Measurements from ENCODE around the gene TGFBR3.

TGFBR3 gene

DNA sequence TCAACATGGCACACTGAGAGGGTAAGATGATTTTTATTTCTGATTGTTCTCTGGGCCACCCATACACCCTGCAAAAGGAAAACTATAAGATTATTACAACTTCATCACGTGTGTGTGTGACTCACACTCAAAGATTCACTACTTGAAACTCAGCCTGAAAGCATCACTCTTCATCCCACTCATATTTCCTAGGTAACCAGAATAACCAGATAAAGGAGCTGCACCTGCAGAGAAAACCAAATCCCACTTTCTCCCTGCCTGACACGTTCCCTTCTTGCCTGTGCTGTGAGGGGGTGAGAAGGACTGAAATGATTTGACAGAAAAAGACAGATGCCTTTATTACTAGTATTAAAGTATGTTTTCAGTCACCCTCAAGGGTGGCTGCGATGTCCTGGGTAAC, 131.6 kb downstream of the TGFBR3 start:
- DNase-seq = no peak

DNA sequence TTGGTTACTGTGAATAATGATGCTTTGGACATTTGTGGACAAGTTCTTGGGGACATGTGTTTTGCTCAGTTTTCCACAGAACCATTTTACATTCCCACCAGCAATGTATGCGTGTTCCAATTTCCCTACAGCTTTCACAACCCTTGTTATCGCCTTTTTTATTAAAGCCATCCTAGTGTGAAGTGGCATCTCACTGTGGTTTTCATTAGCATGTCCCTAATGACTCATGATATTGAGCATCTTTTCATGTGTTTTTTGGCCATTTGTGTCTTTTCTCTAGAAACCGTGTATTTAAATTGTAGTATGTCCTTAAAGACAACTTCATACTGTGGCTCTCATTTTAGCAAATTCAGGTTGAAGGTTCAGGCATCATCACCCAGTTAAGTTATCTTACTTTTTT, 132.1 kb downstream of the TGFBR3 start:
- no peak for DNase-seq

DNA sequence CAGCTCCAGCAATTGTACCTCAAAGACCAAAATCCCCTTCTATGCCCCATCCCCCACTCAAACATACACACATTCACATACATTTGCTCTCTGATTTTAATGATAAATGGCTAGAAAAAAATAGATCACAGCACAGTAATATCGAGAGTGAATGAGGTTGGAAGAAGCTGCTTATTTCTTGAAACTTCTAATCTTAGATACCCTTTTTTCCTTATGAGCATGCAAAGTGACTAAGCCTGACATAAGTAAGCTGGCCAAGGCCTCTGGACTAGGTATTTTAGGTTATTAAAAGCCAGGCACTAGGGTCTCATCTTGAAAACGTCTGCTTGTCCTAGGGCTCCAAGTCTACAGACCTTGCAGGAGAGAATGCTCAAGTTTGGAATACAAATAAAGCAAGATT, 133.6 kb downstream of the TGFBR3 start:
- DNase-seq = no peak

DNA sequence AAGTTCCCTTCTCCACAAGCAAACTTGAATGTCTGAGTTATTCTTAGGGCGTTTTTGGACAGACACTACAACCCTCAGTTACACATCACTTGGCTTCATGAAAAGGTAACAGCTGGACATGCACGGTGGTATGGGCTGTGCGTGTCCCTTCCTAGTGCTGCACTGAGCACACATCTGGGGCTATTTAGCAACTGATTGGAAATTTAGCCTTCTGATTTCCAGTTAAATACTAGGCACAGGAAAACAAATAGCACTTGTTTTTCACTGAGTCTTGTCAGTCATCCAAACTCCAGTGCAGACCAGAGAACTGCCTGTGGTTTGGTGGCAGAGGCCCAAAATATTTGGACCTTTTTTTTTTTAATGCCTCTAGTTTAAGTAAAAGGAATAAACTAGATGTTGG, 134.7 kb downstream of the TGFBR3 start:
- no peak for DNase-seq

DNA sequence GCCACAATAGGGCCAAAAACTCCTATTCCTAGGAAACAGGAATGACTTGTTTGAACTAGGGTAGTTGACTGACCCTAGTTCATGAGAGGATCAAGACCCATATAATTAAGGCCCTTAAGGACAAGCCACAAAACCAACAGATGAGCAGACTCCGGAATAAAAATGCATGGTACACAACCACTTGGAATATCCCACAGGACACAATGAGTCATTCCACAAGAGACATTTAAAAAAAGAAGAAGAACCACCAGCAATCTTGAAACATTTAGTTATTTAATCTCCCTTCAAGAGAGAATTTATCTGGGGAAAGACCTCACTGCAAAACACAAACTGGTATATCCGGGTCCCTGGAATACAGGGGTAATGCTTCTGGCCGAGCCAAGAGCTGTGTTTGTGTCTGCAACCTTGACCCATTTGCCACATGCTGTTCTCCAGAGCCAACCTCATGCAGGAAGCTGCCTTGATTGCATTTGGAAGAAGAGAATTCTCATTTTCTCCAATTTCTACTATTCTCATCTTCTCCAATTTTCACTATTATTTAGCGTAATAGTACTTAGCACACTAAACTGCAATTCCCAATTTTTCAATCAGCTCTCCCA, 135.5 kb downstream of the TGFBR3 start:
- no peak for DNase-seq

DNA sequence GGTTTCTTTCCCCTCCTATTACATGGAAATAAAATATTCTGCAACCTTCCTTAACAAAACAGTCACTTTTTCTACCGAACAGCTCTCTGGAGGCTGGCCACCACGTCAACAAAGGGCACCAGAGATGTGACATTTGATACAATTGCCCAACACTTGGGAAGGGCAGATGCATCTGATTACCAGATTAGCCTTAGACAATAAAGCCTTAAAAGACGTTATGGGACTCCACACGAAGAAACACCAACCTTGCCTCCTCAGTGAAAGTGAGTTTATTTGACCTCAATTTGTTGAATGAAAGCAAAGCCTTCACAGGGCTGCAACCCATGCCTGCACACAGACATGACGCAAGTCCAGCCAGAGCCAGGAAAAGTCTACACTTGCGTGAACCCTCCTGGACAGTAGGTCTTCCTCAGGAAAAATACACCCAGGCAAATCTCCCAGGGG, 136.1 kb downstream of the TGFBR3 start:
- DNase-seq = no peak

DNA sequence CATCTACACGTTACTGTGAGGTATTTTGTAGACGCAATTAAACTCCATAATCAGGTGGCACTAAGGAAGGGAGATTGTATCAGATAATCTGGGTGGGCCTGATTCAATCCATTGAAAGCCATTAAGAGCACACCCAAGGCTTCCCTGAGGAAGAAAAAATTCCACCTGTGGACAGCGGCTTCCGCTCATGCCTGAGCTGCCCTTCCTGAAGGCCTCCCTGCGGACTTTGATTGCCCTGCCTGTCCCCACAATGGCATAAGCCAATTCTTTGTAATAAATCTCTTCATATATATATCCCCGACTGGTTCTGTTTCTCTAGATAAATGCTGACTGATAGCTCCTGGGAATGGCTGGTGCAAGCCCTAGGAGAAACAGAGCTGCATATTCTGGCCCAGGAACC, 138.3 kb downstream of the TGFBR3 start:
- DNase-seq = no peak

DNA sequence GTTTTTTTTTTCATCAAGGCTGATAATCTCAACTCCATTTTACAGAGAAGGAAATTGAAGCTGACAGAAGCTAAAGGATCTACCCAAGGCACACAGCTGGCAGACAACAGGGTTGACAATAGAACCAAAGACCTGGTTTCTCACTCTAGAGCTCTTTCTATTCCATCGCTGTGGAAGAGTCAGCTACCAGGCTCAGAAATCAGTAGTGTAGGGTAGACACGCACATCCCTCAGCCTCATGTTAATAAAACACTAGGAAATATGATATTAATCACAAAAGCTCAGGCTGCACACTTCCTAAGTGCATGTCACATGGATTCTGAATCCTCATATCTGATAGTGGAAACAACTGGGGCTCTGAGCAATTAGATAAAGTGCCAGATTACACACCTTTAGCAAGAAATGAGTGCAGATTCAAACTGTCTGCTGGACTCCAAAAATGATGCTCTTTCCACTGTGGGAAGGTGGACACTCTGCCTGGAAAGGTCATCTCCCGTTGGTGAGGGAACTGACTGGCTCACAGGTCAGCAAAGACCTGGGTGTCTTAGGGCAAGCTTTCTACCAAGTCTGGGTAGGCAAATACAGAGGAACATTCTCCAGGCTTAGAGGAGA, 139.1 kb downstream of the TGFBR3 start:
- no peak for DNase-seq

DNA sequence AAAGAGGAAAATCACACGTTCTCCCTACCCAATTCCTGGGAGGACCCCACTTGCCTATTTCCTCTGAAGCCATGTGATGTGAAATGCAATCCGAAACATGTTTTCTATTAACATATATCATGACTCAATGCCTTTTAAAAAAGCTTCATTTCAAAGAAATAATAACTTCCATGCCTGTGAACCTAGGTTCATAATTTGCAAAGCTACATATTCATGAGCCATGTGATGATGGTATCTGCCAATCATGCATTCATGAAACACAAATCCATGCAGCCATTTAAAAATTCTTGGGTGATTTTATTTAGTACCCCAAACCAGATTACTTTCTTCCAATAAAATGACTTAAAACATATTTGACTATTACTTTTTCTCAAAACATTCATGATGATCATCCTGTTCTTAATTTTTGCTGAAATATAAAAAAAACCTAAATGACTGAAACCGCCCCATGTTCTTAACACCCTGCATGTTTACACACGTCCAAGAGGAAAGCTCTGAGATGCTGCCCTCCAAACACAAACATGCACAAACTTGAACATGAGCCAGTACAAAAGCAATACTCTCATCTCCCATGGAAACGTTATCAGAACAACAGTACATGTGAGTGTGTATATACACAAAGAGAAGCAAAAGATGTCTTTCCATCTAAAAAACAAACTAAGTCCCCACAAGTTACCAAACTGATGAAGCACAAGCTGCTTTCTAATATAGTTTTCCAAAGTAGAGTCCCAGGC, 140.1 kb downstream of the TGFBR3 start:
- DNase-seq = no peak

DNA sequence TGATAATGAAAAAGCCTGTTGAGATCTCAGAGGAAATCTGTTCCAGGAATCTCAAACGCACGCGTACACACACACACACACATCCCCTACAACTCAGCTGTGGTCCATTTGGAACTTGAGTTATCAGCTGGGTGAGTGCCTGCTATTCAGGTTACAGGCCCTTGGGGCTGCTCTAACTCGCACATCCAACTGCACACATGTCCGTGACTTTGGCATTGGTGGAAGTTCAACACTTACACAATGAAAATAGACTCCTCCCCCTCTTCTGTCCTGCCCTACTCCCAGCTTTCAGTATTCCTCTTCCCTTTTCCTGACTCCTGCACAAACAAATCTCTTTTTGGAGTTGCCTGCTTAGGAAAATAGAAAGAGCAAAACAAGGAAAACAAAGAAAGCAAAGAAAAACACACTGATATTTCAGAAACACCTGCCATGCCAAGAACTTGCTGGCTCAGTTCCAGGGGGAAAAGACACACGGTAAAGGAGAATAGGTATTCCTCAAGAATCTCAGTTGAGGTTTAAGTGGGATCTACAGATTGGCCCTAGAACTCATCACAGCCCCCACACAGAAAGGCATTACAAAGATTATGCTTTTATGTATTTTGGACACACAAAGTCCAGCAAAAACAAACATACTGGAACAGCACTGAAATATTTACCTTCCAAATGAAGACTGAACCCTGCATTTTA, 140.9 kb downstream of the TGFBR3 start:
- DNase-seq = no peak

DNA sequence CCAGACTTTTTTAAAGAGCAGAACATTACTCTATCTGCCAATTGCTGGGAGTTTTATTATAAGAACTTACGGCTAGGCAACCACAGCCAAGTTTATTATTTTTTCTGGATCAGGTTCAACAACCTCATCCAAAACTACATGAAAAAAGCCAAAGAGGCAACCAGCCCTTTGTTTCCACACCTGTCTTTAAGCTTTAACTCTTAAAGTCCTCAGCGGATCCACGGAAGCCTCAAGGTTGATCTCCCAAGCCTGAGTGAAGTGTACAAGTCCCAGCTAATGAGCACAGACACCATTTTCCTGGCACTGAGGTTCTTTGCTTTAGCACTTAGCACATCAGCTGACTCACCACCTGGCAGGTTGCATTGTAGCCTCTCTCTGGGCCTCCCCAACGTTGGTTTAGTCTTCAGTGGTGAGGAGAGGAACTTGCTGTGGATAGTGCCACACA, 143.1 kb downstream of the TGFBR3 start:
- DNase-seq = no peak

DNA sequence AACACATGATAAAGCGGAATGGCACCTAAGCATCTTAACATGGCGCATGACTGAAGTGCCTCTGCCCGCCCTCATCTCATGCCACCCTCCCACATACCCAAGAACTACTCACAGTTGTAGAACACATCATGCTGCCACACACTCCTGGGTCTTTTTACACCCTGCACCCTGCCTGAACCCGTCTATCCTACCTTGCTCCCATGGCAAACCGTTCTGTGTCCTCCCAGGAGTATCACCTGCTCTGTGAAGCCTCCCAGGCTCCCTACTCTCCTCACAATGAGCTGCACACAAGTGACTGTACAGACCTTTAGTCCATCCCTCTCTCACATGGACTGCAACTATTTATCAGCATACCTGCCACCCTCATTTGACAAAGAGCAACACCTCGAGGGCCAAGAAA, 144.0 kb downstream of the TGFBR3 start:
- no peak for DNase-seq

DNA sequence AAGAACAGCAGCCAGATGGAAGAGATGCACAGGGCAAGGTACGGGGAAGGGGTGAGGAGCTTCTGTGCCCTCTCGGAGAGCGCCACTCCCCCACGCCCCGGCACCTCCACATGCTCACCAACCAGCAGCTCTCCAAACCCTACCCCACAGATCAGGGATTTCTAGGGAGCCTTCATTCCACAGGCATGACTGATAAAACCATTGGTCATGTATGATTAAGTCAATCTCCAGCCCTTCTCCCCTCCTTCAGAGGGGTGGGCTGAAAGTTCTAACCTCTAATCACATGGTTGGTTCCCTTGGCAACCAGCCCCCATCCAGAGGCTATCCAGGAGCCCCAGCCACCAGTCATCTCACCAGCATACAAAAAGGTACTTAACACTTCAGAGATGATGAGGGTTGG, 144.7 kb downstream of the TGFBR3 start:
- no peak for DNase-seq

DNA sequence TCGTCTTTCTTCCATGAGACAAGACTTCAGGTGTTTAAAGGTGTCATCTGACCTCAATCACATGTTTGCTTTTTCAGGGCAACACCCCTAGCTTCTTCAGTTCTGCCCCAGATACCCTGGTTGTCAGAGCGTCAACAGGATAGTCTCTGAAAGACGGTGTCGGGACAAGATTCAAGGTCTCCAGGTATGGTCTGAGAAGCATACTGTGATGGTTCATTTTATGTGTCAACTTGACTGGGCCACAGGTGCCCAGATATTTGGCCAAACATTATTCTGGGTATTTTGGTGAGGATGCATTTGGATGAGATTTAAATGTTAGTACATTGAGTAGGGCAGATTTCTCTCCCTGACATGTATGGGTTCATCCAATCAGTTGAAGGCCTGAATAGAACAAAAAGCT, 148.3 kb downstream of the TGFBR3 start:
- DNase-seq = no peak

DNA sequence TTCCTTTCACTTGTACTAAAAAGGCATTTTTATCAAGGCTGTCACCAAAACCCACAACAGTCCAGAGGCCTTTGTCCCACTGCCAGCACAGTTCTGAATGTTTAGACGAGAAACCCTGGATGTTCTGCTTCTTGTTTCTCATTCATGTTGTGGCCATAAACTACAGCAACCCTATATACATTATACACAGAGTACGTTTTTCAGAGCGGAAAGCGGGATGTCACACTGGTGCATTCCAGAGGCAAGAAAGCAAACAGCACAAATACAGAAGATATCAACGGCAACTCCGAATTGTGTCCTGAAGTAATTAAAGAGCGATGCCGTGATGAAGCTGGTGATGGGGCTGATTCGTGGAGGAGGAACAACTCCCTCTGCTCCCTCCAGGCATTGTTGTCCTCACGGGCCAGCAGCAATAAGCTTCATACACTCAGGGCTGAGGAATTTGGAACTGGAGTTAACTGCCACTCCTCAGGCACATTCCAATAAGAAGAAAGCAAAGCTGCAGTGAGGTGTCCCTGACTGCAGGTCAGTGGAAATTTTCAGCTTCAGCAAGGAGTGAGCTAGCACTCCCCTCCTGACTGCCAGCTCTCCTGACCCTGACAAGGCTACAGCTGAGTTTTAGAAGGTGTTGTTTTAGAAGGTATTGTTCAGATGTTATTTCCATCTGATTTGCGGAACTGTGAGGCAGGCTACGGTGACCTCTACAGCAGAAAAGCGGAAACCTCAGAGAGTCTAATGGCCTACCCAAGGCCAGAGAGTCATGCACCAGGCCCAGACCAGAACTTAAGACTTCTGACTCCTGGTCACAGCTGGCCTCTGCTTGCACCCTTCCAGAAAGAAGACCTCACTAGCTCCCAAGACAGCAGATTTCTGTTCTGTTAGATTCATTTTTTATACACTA, 149.0 kb downstream of the TGFBR3 start:
- no peak for DNase-seq

DNA sequence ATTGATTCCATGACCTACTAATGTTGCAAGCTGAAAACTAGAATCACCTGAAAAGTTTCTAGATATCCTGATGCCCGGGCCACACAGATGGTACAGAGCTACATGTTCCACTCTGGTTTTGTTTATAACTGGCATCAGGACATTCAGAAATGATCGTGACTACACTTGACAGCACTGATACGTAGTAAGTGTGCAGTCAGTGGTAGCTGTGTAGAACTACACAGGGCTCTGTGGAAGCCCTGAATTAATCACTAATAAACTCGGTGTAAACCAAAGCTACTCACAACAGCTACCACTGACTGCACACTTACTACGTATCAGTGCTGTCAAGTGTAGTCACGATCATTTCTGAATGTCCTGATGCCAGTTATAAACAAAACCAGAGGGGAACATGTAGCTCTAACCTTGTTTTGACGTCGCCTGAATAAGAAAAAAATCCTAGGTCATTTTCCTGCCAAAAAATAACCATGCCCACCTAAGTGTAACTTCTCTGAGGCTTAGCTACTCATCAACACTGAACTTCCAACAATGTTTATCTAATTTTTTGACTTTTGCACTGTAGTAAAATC, 149.7 kb downstream of the TGFBR3 start:
- no peak for DNase-seq

DNA sequence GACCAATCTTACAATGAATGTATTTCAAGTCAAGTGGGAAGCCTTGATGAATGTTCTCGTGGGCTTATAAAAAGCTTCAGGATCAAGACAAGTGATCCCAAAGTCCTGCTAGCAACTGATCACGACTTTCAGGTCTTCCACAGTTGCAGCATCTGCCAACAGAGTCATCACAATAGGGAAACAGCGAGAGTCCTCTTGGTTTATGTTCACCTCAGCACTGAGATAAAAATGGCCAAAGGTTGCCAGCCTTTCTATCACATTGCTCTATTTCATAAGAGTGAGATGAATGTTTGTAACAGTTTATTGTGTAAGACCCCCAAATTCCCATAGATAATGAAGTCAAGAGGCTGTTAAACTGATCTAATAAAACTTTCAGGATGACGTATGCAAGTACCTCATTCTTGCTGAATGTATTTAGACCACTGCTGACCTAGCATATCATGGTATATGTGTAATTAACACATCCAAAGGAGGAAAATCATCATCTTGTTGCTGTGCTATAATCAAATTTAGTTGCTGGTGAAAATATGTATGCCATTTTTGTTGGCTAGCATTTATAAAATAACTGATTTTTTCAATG, 150.6 kb downstream of the TGFBR3 start:
- no peak for DNase-seq

DNA sequence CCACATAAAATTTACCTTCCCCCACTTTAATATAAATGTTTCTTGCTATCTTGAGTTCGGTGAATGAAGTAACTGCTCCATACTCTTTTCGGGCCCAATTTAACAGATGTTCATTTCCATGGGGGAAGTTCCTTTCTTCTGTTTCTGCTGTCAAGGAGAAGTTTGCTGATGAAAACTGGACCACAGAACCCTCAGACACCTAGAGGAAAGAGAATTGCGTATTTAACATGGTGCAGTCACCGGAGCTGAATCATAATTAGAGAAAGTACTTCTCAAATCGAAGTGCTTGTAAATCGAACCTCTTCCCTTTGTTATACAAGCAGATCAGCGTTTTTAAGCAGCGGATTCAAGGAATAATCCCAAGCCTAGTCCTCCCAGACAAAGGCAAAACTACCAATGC, 151.2 kb downstream of the TGFBR3 start:
- DNase-seq = no peak

DNA sequence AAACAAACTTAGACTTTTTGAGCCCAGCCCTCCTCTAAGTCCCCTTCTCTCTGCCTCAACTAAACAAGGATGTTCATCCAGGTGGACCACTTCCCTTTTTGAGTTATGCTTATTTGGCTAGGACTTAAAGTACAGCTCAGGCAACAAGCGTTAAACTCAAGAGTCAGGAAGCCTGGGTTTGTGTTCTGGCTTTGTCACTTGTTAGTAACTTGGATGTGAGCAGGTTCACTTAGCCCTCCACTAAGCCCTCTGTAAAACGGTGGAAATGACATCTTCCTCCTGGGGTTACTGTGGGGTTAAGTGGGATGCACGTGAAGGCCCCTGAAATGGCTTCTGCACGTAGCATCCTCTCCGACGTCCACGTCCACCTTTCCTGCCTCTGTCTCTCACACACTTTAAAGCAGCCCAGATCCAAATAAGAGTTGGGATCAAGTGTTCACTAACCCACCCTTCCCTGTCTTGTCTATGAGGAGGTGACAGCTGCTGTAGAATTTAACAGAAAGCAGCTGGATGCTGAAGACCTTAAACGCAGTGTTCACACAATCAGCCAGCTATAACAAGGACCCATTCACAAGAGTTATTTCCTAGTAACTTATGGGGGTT, 152.7 kb downstream of the TGFBR3 start:
- DNase-seq = no peak

DNA sequence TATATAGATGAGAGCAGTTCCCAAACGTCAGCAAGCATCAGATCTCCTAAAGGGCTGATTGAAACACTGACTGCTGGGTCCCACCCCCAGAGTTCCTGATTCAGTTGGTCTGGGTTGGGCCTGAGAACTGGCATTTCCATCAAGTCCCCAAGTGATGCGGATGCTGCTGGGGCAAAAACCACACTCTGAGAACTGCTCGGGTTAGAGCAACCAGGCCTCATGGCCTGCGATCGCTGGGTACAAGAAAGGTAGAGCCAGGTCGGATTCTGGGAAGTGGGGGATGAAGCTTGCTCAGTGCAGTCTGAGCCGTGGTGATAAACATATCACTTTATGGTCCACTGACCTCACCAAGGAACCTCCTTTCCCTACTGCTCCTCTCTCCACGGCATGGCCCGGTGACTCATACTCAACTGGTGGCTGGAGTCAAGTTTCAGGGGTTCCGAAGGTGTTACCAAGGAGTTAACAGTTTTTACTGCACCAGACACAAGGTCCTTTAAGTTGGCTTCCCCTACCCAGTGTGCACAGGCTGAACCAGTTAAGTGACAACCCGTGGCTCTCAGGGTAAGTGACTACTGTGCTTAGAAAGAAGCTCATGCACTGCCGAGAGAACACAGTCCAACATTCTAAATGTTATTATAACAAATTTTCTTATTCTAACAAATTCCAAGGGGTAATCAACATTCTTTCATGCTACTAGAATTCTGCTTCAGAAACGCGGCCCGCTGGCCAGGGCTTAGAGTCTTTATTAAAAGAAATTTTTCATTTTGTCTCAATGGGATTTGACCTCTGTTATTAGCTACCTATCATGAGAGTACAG, 153.5 kb downstream of the TGFBR3 start:
- no peak for DNase-seq

DNA sequence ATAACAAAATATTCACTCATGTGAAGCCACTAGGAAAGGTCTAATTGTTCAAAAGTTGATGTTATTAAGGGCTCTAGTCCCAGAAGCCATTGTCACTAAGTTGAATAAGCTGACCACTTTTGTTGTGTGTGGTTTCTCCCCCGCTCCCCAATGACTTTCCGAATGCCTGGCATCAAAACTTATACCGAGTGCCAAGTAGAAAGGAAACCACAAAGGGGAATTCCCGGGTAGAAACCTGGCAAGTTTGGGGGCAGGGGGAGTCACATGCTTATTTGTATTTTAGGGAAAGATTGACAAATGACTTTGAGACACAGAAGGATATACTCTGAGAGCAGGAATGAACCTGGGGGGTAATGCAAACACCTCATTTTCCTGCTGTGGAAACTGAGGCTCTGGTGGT, 154.1 kb downstream of the TGFBR3 start:
- no peak for DNase-seq

All from effector CD8-positive, alpha-beta T cell (primary cell).